B cell (primary cell): ENCODE data around the gene CPLX3. TPM values are rescaled to one million over a fixed set of nuclear protein-coding genes. Genes with fewer than 3 reads are reported as not detected.

ENCODE experiments used
- ATAC-seq: fragments of 200-7000 bp; cut with Tn5 transposase; one replicate; pipeline ENCODE4 v1.10.0; 2021; ENCODE audit warnings: low read depth, mild to moderate bottlenecking, moderate number of reproducible peaks, moderate library complexity
- CTCF ChIA-PET: fragments of 350-600 bp; sonication (Branson Sonifier 250); formaldehyde crosslinking; loops from one replicate; lab custom pipeline; 2021; ENCODE audit warnings: antibody characterized with exemption, inconsistent platforms; lab: Charles Lee
- POLR2A ChIA-PET: fragments of 350-600 bp; sonication (Branson Sonifier 250); formaldehyde crosslinking; loops from one replicate; lab custom pipeline; 2021; ENCODE audit warnings: antibody characterized with exemption; lab: Charles Lee
- DNase-seq: peaks from one replicate; pipeline ENCODE4 v3.0.0; 2013
- H2AFZ ChIP-seq: 2 replicates; pipeline ENCODE4 v1.6.1; 2012; ENCODE audit warnings: mild to moderate bottlenecking, low read depth, low read length; ENCODE audit not compliant: insufficient read depth, poor library complexity, severe bottlenecking
- H3K27ac ChIP-seq, 2 donors: 1 replicate in 1 of 2; 2 replicates in 1 of 2; pipeline ENCODE4 v1.5.1; 2012 to 2013; ENCODE audit warnings: low read length in 2 of 2, mild to moderate bottlenecking in 2 of 2, moderate library complexity in 1 of 2
- H3K27me3 ChIP-seq, 4 experiments: fragments of 200-600 bp in 1 of 4; sonication (generic) in 1 of 4; replicated peaks in 1 of 4; 1 replicate in 2 of 4; 2 replicates in 2 of 4; pipeline versions ENCODE4 v1.6.1 to v1.7.0; 2013 to 2016; ENCODE audit warnings: low read length in 3 of 4, mild to moderate bottlenecking in 2 of 4, mixed read lengths in 1 of 4, moderate library complexity in 1 of 4; ENCODE audit not compliant: insufficient read depth in 4 of 4, control insufficient read depth in 3 of 4; ENCODE audit errors: control extremely low read depth in 1 of 4
- H3K36me3 ChIP-seq, 2 experiments: replicated peaks in 1 of 2; 1 replicate in 1 of 2; 2 replicates in 1 of 2; pipeline versions ENCODE4 v1.6.1 to v1.7.1; 2013; ENCODE audit warnings: low read length in 1 of 2; ENCODE audit not compliant: insufficient read depth in 2 of 2, control insufficient read depth in 1 of 2; ENCODE audit errors: control extremely low read depth in 1 of 2, extremely low read depth in 1 of 2
- H3K4me1 ChIP-seq, 2 donors: fragments of 200-600 bp in 1 of 2; sonication (generic) in 1 of 2; 1 replicate in 1 of 2; 2 replicates in 1 of 2; pipeline versions ENCODE4 v1.5.1 to v1.6.1; 2013 to 2017; ENCODE audit warnings: low read length in 2 of 2; ENCODE audit not compliant: control insufficient read depth in 2 of 2, insufficient read depth in 2 of 2
- H3K4me2 ChIP-seq: replicated peaks from 2 replicates; pipeline ENCODE3; 2012; ENCODE audit warnings: mild to moderate bottlenecking, low read depth, low read length; ENCODE audit not compliant: poor library complexity, severe bottlenecking
- H3K4me3 ChIP-seq, 5 experiments: fragments of 200-600 bp in 1 of 5; sonication (generic) in 1 of 5; 1 replicate in 3 of 5; 2 replicates in 2 of 5; pipeline versions ENCODE4 v1.5.1 to v1.7.0; 2011 to 2016; ENCODE audit warnings: low read length in 4 of 5, mild to moderate bottlenecking in 4 of 5, low read depth in 2 of 5, control low read depth in 1 of 5, moderate library complexity in 1 of 5; ENCODE audit not compliant: insufficient read depth in 1 of 5; ENCODE audit errors: control extremely low read depth in 1 of 5, extremely low read depth in 1 of 5
- H3K79me2 ChIP-seq: fragments of 200-600 bp; sonication (generic); one replicate; pipeline ENCODE4 v1.6.0; 2016; ENCODE audit warnings: low read length; ENCODE audit not compliant: control insufficient read depth, insufficient read depth
- H3K9ac ChIP-seq: fragments of 200-600 bp; sonication (generic); 2 replicates; pipeline ENCODE4 v1.6.1; 2017; ENCODE audit warnings: mild to moderate bottlenecking, low read length, moderate library complexity
- H3K9me3 ChIP-seq, 3 donors: one replicate each; pipeline versions ENCODE4 v1.6.1 to v1.7.1; 2013; ENCODE audit warnings: low read length in 2 of 3; ENCODE audit not compliant: control insufficient read depth in 2 of 3, insufficient read depth in 1 of 3; ENCODE audit errors: control extremely low read depth in 1 of 3
- H4K20me1 ChIP-seq: 2 replicates; pipeline ENCODE4 v1.6.0; 2012; ENCODE audit warnings: mild to moderate bottlenecking, low read length; ENCODE audit not compliant: insufficient read depth, control insufficient read depth, poor library complexity, severe bottlenecking
- H3K27ac Mint-ChIP-seq: one replicate; pipeline ENCODE4 v1.8.0; 2021; ENCODE audit warnings: mixed read lengths
- H3K27me3 Mint-ChIP-seq: one replicate; pipeline ENCODE4 v1.8.0; 2021; ENCODE audit warnings: mixed read lengths
- H3K4me1 Mint-ChIP-seq: one replicate; pipeline ENCODE4 v1.8.0; 2021; ENCODE audit warnings: mixed read lengths
- H3K4me3 Mint-ChIP-seq: one replicate; pipeline ENCODE4 v1.8.0; 2021; ENCODE audit warnings: mixed read lengths
- H3K9me3 Mint-ChIP-seq: one replicate; pipeline ENCODE4 v1.8.0; 2022; ENCODE audit warnings: mixed read lengths; ENCODE audit not compliant: insufficient read depth
- CTCF ChIP-seq: fragments of 200-600 bp; IDR thresholded peaks from one replicate; pipeline ENCODE4 v1.8.0; 2022; ENCODE audit warnings: antibody characterized with exemption, mild to moderate bottlenecking
- EZH2 ChIP-seq: IDR thresholded peaks from 2 replicates; pipeline ENCODE4 v1.6.1; 2012; ENCODE audit warnings: borderline replicate concordance, low read depth, mild to moderate bottlenecking, moderate library complexity, low read length; ENCODE audit not compliant: insufficient read depth, poor library complexity, severe bottlenecking
- WGBS: methylation state at CpG from one replicate; pipeline ENCODE4 v1.1.5; 2013; ENCODE audit warnings: missing lambda C conversion rate; ENCODE audit not compliant: insufficient coverage; 5-methylcytosine and 5-hydroxymethylcytosine counted together
- intact Hi-C: fragments of 100-400 bp; cut with micrococcal nuclease; formaldehyde crosslinking; loops from one replicate; pipeline ENCODE4 v1.10.0; 2022
- polyA plus RNA-seq: library from polyadenylated mRNA; depleted of rRNA; stranded (reverse); fragments of >200 nt; gene quantifications from 2 replicates; pipeline ENCODE4 v1.2.3, GENCODE V29; 2012
- total RNA-seq, 2 donors: library from RNA; stranded (reverse); fragments of 120-200 nt in 1 of 2; gene quantifications; 1 replicate in 1 of 2; 2 replicates in 1 of 2; pipeline versions ENCODE4 v1.2.3 to v1.2.4, GENCODE V29; 2013 to 2022

Gene CPLX3
- total and polyA plus RNA-seq, 2 donors (not counting 1 experiment from before 2014, with no cell fraction given), result 0.60 TPM; not detected in 1

- Mint-ChIP-seq H3K27me3 (no peaks in the 10 kb centered on the region), H3K4me3 (peak overlapping the region; percentile 93), H3K4me1 (peaks cover 99% of the 10 kb centered on the region), H3K9me3 (no peaks in the 10 kb centered on the region), H3K27ac (peak overlapping the region; percentile 99)
- Histone ChIP-seq H3K27me3 (no peaks in the 10 kb centered on the region), H3K4me3 (peak overlapping the region; percentile 46 to 81 (median 67)), H3K4me1 (peaks cover 73 to 100% of the 10 kb centered on the region in 2 donors), H3K9ac (peak overlapping the region; percentile 68), H3K9me3 (no peaks in the 10 kb centered on the region), H3K27ac (peak overlapping the region; percentile 90 to 93), H3K79me2 (peaks cover 82% of the 10 kb centered on the region), H2AFZ (no peak overlapping the region), H3K4me2 (peak overlapping the region; percentile 91), H4K20me1 (peaks cover 42% of the 10 kb centered on the region), H3K36me3 (peaks cover 0 to 35% of the 10 kb centered on the region in 2 experiments)
- intact Hi-C loops, result loop anchor here (2.0 to 10.0 kb wide), 7 partner anchors 54 to 664 kb away; partner anchors contain the start of genes ARID3B, CLK3, SEMA7A and SIN3A
- ChIA-PET CTCF (interaction anchor here (0.6 to 37.1 kb wide), 8 partner anchors 6 to 404 kb away, joined by 3 to 2548 read pairs (median 8); partner anchors contain the start of genes CSK, LMAN1L and ULK3), POLR2A (interaction anchor here (2.2 to 15.8 kb wide), 2 partner anchors 10 to 11 kb away, joined by 56 to 572 read pairs; partner anchors contain the start of gene CSK)
- TF ChIP-seq CTCF (no peak), EZH2 (no peak)
- 3% methylated on average over 5 of the region's 9 CpGs for WGBS
- DNase-seq (peak; percentile 78), ATAC-seq (peak; percentile 21)
Observed at GRCh38 chr15:74788683-74789151, 37.7 kb upstream of the CPLX3 start.

- peak; percentile 6 for ATAC-seq
- Histone ChIP-seq H4K20me1 (peaks cover 47% of the 10 kb centered on the region), H3K4me2 (peak overlapping the region; percentile 91), H3K4me1 (peaks cover 78 to 99% of the 10 kb centered on the region in 2 donors), H3K27me3 (no peaks in the 10 kb centered on the region), H3K79me2 (peaks cover 82% of the 10 kb centered on the region), H3K9me3 (no peaks in the 10 kb centered on the region), H3K27ac (peak overlapping the region; percentile 90 to 93), H3K36me3 (peaks cover 0 to 35% of the 10 kb centered on the region in 2 experiments), H2AFZ (no peak overlapping the region), H3K4me3 (peak overlapping the region; percentile 46 to 81 (median 67)), H3K9ac (peak overlapping the region; percentile 68)
- 2% methylated on average over 14 of the region's 14 CpGs for WGBS
- Mint-ChIP-seq H3K27ac (peak overlapping the region; percentile 99), H3K4me1 (peaks cover 97% of the 10 kb centered on the region), H3K27me3 (no peaks in the 10 kb centered on the region), H3K4me3 (peak overlapping the region; percentile 93), H3K9me3 (no peaks in the 10 kb centered on the region)
- TF ChIP-seq EZH2 (no peak), CTCF (no peak)
- POLR2A ChIA-PET, result interaction anchor here (1.0 to 15.8 kb wide), 3 partner anchors 8 to 12 kb away, joined by 3 to 572 read pairs (median 12); partner anchors contain the start of gene CSK
- intact Hi-C loops, result loop anchor here (2.0 to 10.0 kb wide), 7 partner anchors 53 to 663 kb away; partner anchors contain the start of genes ARID3B, CLK3, SEMA7A and SIN3A
- peak; percentile 82 for DNase-seq
- CTCF ChIA-PET, result interaction anchor here (5.2 to 37.1 kb wide), 3 partner anchors 6 to 154 kb away, joined by 27 to 2548 read pairs (median 2548); partner anchors contain the start of genes CSK and LMAN1L
Observed at GRCh38 chr15:74789171-74789631, 37.2 kb upstream of the CPLX3 start.
